HCT116 (cell line): ENCODE measurements around the gene SHISAL2A. TPM values are rescaled to one million over a fixed set of nuclear protein-coding genes. Genes with fewer than 3 reads are reported as not detected.

Experiments used
- ATAC-seq: fragments of 200-7000 bp; cut with Tn5 transposase; 2 replicates; pipeline ENCODE4 v1.9.1; 2020; ENCODE audit warnings: mild to moderate bottlenecking, moderate library complexity
- BruUV-seq: library from RNA; stranded (reverse); fragments of 400-500 nt; replicated peaks from 2 replicates; lab custom pipeline; 2021; lab: Mats Ljungman, UMichigan
- CTCF ChIA-PET: fragments of 300-600 bp; sonication (Branson Sonifier 250); formaldehyde crosslinking; loops from one replicate; lab custom pipeline; 2021; ENCODE audit warnings: antibody characterized with exemption; lab: Charles Lee
- POLR2A ChIA-PET: fragments of 300-600, 350-600 bp; sonication (Branson Sonifier 250); formaldehyde crosslinking; loops from one replicate; lab custom pipeline; 2021; ENCODE audit warnings: antibody characterized with exemption; lab: Charles Lee
- RAD21 ChIA-PET, 2 experiments: fragments of 300-600 bp; sonication (Branson Sonifier 250); formaldehyde crosslinking; loops; one replicate each; lab custom pipeline; 2023; ENCODE audit warnings: low total read pairs in 2 of 2; ENCODE audit not compliant: uncharacterized antibody in 2 of 2, unreplicated experiment in 2 of 2, low non-redundant PET in 1 of 2; lab: Charles Lee
- DNase-seq: peaks from one replicate; pipeline ENCODE4 v3.0.0-alpha.2; 2010; ENCODE audit warnings: low read depth, low spot score
- H2AFZ ChIP-seq: fragments of 200-600 bp; shearing (Covaris generic), sonication (generic); 2 replicates; pipeline ENCODE4 v1.6.1; 2017; ENCODE audit warnings: low read depth, mixed run types, mixed read lengths, antibody characterized with exemption, low read length; ENCODE audit not compliant: poor library complexity, severe bottlenecking
- H3K27ac ChIP-seq: 2 replicates; pipeline ENCODE4 v1.5.1; 2012; ENCODE audit warnings: low read depth, low read length
- H3K27me3 ChIP-seq: fragments of 200-600 bp; sonication (generic); 2 replicates; pipeline ENCODE4 v1.6.1; 2016; ENCODE audit warnings: mixed run types, low read length, mixed read lengths; ENCODE audit not compliant: insufficient read depth
- H3K36me3 ChIP-seq, 2 experiments: fragments of 200-500 bp in 1 of 2; fragments of 200-600 bp in 1 of 2; sonication (Bioruptor generic) in 1 of 2; sonication (generic) in 1 of 2; 2 replicates each; pipeline versions ENCODE4 v1.5.1 to v1.6.1; 2014 to 2016; ENCODE audit warnings: low read length in 2 of 2, inconsistent platforms in 1 of 2, mixed read lengths in 1 of 2, mixed run types in 1 of 2; ENCODE audit not compliant: insufficient read depth in 2 of 2, control insufficient read depth in 1 of 2
- H3K4me1 ChIP-seq, 2 experiments: fragments of 200-600 bp in 1 of 2; sonication (generic) in 1 of 2; 2 replicates each; pipeline versions ENCODE4 v1.5.1 to v1.6.1; 2012 to 2017; ENCODE audit warnings: low read length in 2 of 2, inconsistent platforms in 1 of 2, mild to moderate bottlenecking in 1 of 2, mixed read lengths in 1 of 2, mixed run types in 1 of 2, moderate library complexity in 1 of 2; ENCODE audit not compliant: insufficient read depth in 2 of 2, control insufficient read depth in 1 of 2
- H3K4me2 ChIP-seq: fragments of 200-600 bp; sonication (generic); 2 replicates; pipeline ENCODE4 v1.6.1; 2017; ENCODE audit warnings: mixed run types, low read length, mixed read lengths
- H3K4me3 ChIP-seq, 2 experiments: fragments of 200-600 bp in 1 of 2; sonication (generic) in 1 of 2; replicated peaks in 1 of 2; 2 replicates each; pipeline ENCODE4 v1.5.1; 2011 to 2016; ENCODE audit warnings: low read length in 2 of 2, control low read depth in 1 of 2, low read depth in 1 of 2, mild to moderate bottlenecking in 1 of 2, mixed read lengths in 1 of 2, mixed run types in 1 of 2
- H3K79me2 ChIP-seq: fragments of 200-600 bp; sonication (generic); 2 replicates; pipeline ENCODE4 v1.6.1; 2017; ENCODE audit warnings: mild to moderate bottlenecking, mixed run types, low read length, moderate library complexity, mixed read lengths; ENCODE audit not compliant: insufficient read depth
- H3K9ac ChIP-seq: fragments of 200-600 bp; sonication (generic); 2 replicates; pipeline ENCODE4 v1.6.1; 2016; ENCODE audit warnings: low read length, mixed read lengths
- H3K9me2 ChIP-seq: fragments of 200-600 bp; sonication (generic), shearing (Covaris generic); 2 replicates; pipeline ENCODE4 v1.6.1; 2017; ENCODE audit warnings: mixed run types, mild to moderate bottlenecking, moderate library complexity; ENCODE audit not compliant: insufficient read depth
- H3K9me3 ChIP-seq, 2 experiments: fragments of 200-500 bp in 1 of 2; fragments of 200-600 bp in 1 of 2; sonication (Bioruptor generic) in 1 of 2; sonication (generic) in 1 of 2; 2 replicates each; pipeline ENCODE4 v1.6.1; 2014 to 2017; ENCODE audit warnings: low read length in 2 of 2, mixed read lengths in 2 of 2, inconsistent platforms in 1 of 2, low read depth in 1 of 2, mild to moderate bottlenecking in 1 of 2, mixed run types in 1 of 2, moderate library complexity in 1 of 2; ENCODE audit not compliant: control insufficient read depth in 1 of 2, insufficient read depth in 1 of 2
- H4K20me1 ChIP-seq: fragments of 200-600 bp; sonication (generic), shearing (Covaris generic); 2 replicates; pipeline ENCODE4 v1.6.1; 2017; ENCODE audit warnings: mixed run types, mild to moderate bottlenecking, moderate library complexity; ENCODE audit not compliant: insufficient read depth
- CBX3 ChIP-seq: IDR thresholded peaks from 2 replicates; pipeline ENCODE4 v1.6.1; 2012; ENCODE audit warnings: low read depth
- CEBPB ChIP-seq: IDR thresholded peaks from 2 replicates; pipeline ENCODE4 v1.6.1; 2012; ENCODE audit warnings: low read depth
- CTCF ChIP-seq, 3 experiments: fragments of 200-600 bp in 1 of 3; sonication (generic) in 1 of 3; IDR thresholded peaks in 2 of 3; conservative IDR thresholded peaks in 1 of 3; 2 replicates each; pipeline ENCODE4 v1.5.1; 2012 to 2017; ENCODE audit warnings: low read depth in 2 of 3, low read length in 2 of 3, antibody characterized with exemption in 1 of 3, borderline replicate concordance in 1 of 3, control low read depth in 1 of 3, mild to moderate bottlenecking in 1 of 3, mixed read lengths in 1 of 3, mixed run types in 1 of 3, moderate library complexity in 1 of 3; ENCODE audit not compliant: insufficient read depth in 1 of 3
- EGR1 ChIP-seq: IDR thresholded peaks from 2 replicates; pipeline ENCODE4 v1.6.1; 2012; ENCODE audit warnings: low read depth
- EZH2 ChIP-seq: fragments of 200-600 bp; sonication (generic); IDR thresholded peaks from 2 replicates; pipeline ENCODE4 v1.6.1; 2017; ENCODE audit warnings: antibody characterized with exemption, mixed run types
- EZH2phosphoT487 ChIP-seq: fragments of 200-600 bp; IDR thresholded peaks from 2 replicates; pipeline ENCODE4 v1.6.1; 2018; ENCODE audit warnings: antibody characterized with exemption, borderline replicate concordance
- POLR2A ChIP-seq: IDR thresholded peaks from 2 replicates; pipeline ENCODE4 v1.7.0; 2011; ENCODE audit warnings: borderline replicate concordance; ENCODE audit not compliant: insufficient read depth, insufficient read length; ENCODE audit errors: extremely low read depth
- SP1 ChIP-seq: IDR thresholded peaks from 2 replicates; pipeline ENCODE4 v1.6.1; 2012; ENCODE audit warnings: low read depth
- SRF ChIP-seq: IDR thresholded peaks from 2 replicates; pipeline ENCODE4 v1.6.1; 2012; ENCODE audit warnings: low read depth
- ZFX ChIP-seq: fragments of 450-650 bp; IDR thresholded peaks from 2 replicates; pipeline ENCODE4 v1.6.1; 2017
- ZNF274 ChIP-seq: fragments of 200-500 bp; sonication (Bioruptor generic); IDR thresholded peaks from 2 replicates; pipeline ENCODE4 v1.6.1; 2014; ENCODE audit warnings: mild to moderate bottlenecking, low read depth, low read length, inconsistent platforms
- intact Hi-C: fragments of 100-400 bp; cut with micrococcal nuclease; formaldehyde crosslinking; loops from 2 replicates; pipeline ENCODE4 v1.10.0; 2022
- total RNA-seq: library from RNA; stranded (reverse); gene quantifications from one replicate; pipeline ENCODE4 v1.2.1, GENCODE V29; 2021; ENCODE audit not compliant: unreplicated experiment

SHISAL2A gene
- total RNA-seq, 1 experiment from 2014 or later: not detected

GRCh38 chr1:52669696-52670095 lies 36.7 kb downstream of the SHISAL2A start (continued):
- no peak for TF ChIP-seq ZNF274
- TF ChIP-seq ZFX: no peak
- no peak for TF ChIP-seq CEBPB
- TF ChIP-seq EGR1: no peak
- no peak for TF ChIP-seq CBX3
- no peak for TF ChIP-seq SP1
- no peak for TF ChIP-seq EZH2phosphoT487

- no peak for ATAC-seq
Observed at GRCh38 chr1:52670604-52671003, 37.6 kb downstream of the SHISAL2A start.

GRCh38 chr1:52672946-52673345 lies 40.0 kb downstream of the SHISAL2A start:
- Histone ChIP-seq H3K9me2 (no peaks in the 10 kb centered on the region), H3K27me3 (no peaks in the 10 kb centered on the region), H3K79me2 (no peaks in the 10 kb centered on the region), H2AFZ (no peak overlapping the region), H3K9ac (no peak overlapping the region), H3K4me2 (no peak overlapping the region), H3K4me1 (peaks cover 8 to 13% of the 10 kb centered on the region in 2 experiments; a peak in 3 of 4 replicates), H3K9me3 (no peaks in the 10 kb centered on the region), H3K36me3 (no peaks in the 10 kb centered on the region), H4K20me1 (no peaks in the 10 kb centered on the region), H3K27ac (no peak overlapping the region), H3K4me3 (no peak overlapping the region)
- intact Hi-C loops: no loop called here
- ChIA-PET CTCF (no interaction called here), POLR2A (no interaction called here), RAD21 (no interaction called here)
- BruUV-seq: no TSS peak
- ATAC-seq (no peak), DNase-seq (no peak)
- TF ChIP-seq EZH2 (no peak), CTCF (IDR thresholded peaks at IDR 0.05 in 2 of 3, conservative IDR thresholded peaks at IDR 0.05 in 1 of 3; ENCODE audit: borderline replicate concordance in 1 of 3, insufficient read depth in 1 of 3, low read depth in 2 of 3, low read length in 2 of 3) (no peak)
- TF ChIP-seq, all 23 proteins: peak for 0

More at GRCh38 chr1:52670604-52671003, 37.6 kb downstream of the SHISAL2A start:
- Histone ChIP-seq H3K27ac (no peak overlapping the region), H4K20me1 (no peaks in the 10 kb centered on the region), H3K9me3 (no peaks in the 10 kb centered on the region), H3K4me1 (peaks cover 8 to 17% of the 10 kb centered on the region in 2 experiments; a peak in 3 of 4 replicates), H3K9ac (no peak overlapping the region), H3K79me2 (no peaks in the 10 kb centered on the region), H3K4me2 (no peak overlapping the region), H3K36me3 (no peaks in the 10 kb centered on the region), H2AFZ (no peak overlapping the region), H3K4me3 (no peak overlapping the region)
- intact Hi-C loops: no loop called here
- ChIA-PET POLR2A (no interaction called here), CTCF (no interaction called here)
- DNase-seq: no peak
- TF ChIP-seq ZNF274 (no peak), EGR1 (no peak), SRF (no peak), EZH2phosphoT487 (no peak), POLR2A (no peak)
- TF ChIP-seq, all 23 proteins: peak for 0
- RAD21 ChIA-PET: no interaction called here
- no peaks in the 10 kb centered on the region for H3K27me3 ChIP-seq
- no TSS peak for BruUV-seq
- no peaks in the 10 kb centered on the region for H3K9me2 ChIP-seq
